ENCODE measurements around the gene C6orf62.

DNA sequence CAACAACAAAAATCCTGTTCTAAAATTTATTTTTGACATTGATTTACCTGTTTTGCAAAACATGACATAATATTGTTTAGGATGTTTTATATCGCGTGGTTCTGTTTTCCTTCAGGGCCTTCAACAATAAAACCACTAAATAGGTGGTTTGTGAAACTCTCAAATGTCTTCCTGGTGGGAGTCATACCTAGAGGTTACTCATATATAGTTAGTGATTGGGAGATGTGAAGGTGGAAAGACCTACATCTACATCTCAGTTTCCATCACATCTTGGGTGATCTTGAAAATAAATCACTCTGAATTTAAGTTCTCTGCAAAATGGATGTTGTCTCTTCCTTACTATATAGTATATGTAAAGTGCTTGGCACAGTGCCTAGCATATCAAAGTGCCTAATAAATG is 22.9 kb downstream of the C6orf62 start:
- TF ChIP-seq GATA2 (IDR thresholded peaks at IDR 0.05; ENCODE audit: low read depth, low read length) (no peak), GATA3 (IDR thresholded peaks at IDR 0.05; ENCODE audit: low read depth, low read length) (no peak)

All from SH-SY5Y (cell line).